IMR-90 (cell line): ENCODE data around the gene EXOC4. TPM values are rescaled to one million over a fixed set of nuclear protein-coding genes. Genes with fewer than 3 reads are reported as not detected.

Source experiments
- ATAC-seq: fragments of 200-7000 bp; cut with Tn5 transposase; 2 replicates; pipeline ENCODE4 v1.9.1; 2020; ENCODE audit warnings: low read depth, mild to moderate bottlenecking, moderate library complexity
- BruUV-seq: library from RNA; stranded (reverse); fragments of 400-500 nt; replicated peaks from 2 replicates; lab custom pipeline; 2021; lab: Mats Ljungman, UMichigan
- CTCF ChIA-PET: fragments of 300-600 bp; formaldehyde crosslinking; extraction: SDS; loops from one replicate; lab custom pipeline; 2021; ENCODE audit warnings: antibody characterized with exemption; lab: Yijun Ruan, JAX
- POLR2A ChIA-PET: fragments of 300-600 bp; sonication (Branson Sonifier 250); formaldehyde crosslinking; loops from one replicate; lab custom pipeline; 2022; ENCODE audit warnings: antibody characterized with exemption; ENCODE audit not compliant: unreplicated experiment; lab: Charles Lee
- DNase-seq: peaks from one replicate; pipeline ENCODE4 v3.0.0; 2013
- H2AFZ ChIP-seq: replicated peaks from 2 replicates; pipeline ENCODE3; 2013; ENCODE audit warnings: low read length, mild to moderate bottlenecking; ENCODE audit not compliant: poor library complexity
- H2AK5ac ChIP-seq: 2 replicates; pipeline ENCODE4 v1.6.1; 2013; ENCODE audit warnings: low read depth, low read length, inconsistent platforms
- H2AK9ac ChIP-seq: replicated peaks from 2 replicates; pipeline ENCODE3; 2013; ENCODE audit warnings: mild to moderate bottlenecking, low read depth, low read length, moderate library complexity; ENCODE audit not compliant: poor library complexity
- H2BK120ac ChIP-seq: 2 replicates; pipeline ENCODE4 v1.6.1; 2013; ENCODE audit warnings: low read depth, low read length, inconsistent platforms
- H2BK15ac ChIP-seq: 3 replicates; pipeline ENCODE4 v1.6.1; 2013; ENCODE audit warnings: low read depth, low read length, inconsistent platforms
- H2BK20ac ChIP-seq: 2 replicates; pipeline ENCODE4 v1.6.1; 2013; ENCODE audit warnings: low read depth, mild to moderate bottlenecking, inconsistent platforms, low read length, moderate library complexity
- H2BK5ac ChIP-seq: 2 replicates; pipeline ENCODE4 v1.6.1; 2013; ENCODE audit warnings: mild to moderate bottlenecking, low read depth, low read length, inconsistent platforms; ENCODE audit not compliant: poor library complexity, severe bottlenecking
- H3K14ac ChIP-seq: replicated peaks from 2 replicates; pipeline ENCODE4 v1.6.1; 2013; ENCODE audit warnings: low read depth, low read length, inconsistent platforms
- H3K18ac ChIP-seq: 2 replicates; pipeline ENCODE4 v1.6.1; 2013; ENCODE audit warnings: low read depth, low read length, control low read depth
- H3K23ac ChIP-seq: 2 replicates; pipeline ENCODE4 v1.6.1; 2013; ENCODE audit warnings: low read depth, low read length, inconsistent platforms
- H3K27ac ChIP-seq: 2 replicates; pipeline ENCODE4 v1.5.1; 2013; ENCODE audit warnings: mild to moderate bottlenecking, control low read depth, low read length; ENCODE audit not compliant: insufficient read depth
- H3K27me3 ChIP-seq: 2 replicates; pipeline ENCODE4 v1.6.1; 2013; ENCODE audit warnings: low read length; ENCODE audit not compliant: control insufficient read depth, insufficient read depth
- H3K36me3 ChIP-seq: 2 replicates; pipeline ENCODE4 v1.6.1; 2013; ENCODE audit warnings: low read length, mixed read lengths; ENCODE audit not compliant: control insufficient read depth, insufficient read depth
- H3K4ac ChIP-seq: 2 replicates; pipeline ENCODE4 v1.6.1; 2013; ENCODE audit warnings: low read depth, low read length, inconsistent platforms
- H3K4me1 ChIP-seq: 2 replicates; pipeline ENCODE4 v1.6.1; 2013; ENCODE audit warnings: low read length, mixed read lengths; ENCODE audit not compliant: control insufficient read depth, insufficient read depth
- H3K4me2 ChIP-seq: 2 replicates; pipeline ENCODE4 v1.6.1; 2013; ENCODE audit warnings: low read depth, mild to moderate bottlenecking, control low read depth, low read length, moderate library complexity
- H3K4me3 ChIP-seq: 2 replicates; pipeline ENCODE4 v1.5.1; 2013; ENCODE audit warnings: low read depth, mild to moderate bottlenecking, control low read depth, low read length, moderate library complexity; ENCODE audit not compliant: insufficient read depth
- H3K56ac ChIP-seq: 2 replicates; pipeline ENCODE4 v1.6.1; 2013; ENCODE audit warnings: low read length, inconsistent platforms; ENCODE audit not compliant: insufficient read depth; ENCODE audit errors: extremely low read depth
- H3K79me1 ChIP-seq, 2 experiments: 2 replicates each; pipeline ENCODE4 v1.6.1; 2013; ENCODE audit warnings: low read length in 2 of 2, inconsistent platforms in 1 of 2, low read depth in 1 of 2
- H3K9ac ChIP-seq: 2 replicates; pipeline ENCODE4 v1.6.1; 2013; ENCODE audit warnings: low read depth, low read length, control low read depth
- H3K9me1 ChIP-seq: 2 replicates; pipeline ENCODE4 v1.6.1; 2013; ENCODE audit warnings: low read length, inconsistent platforms; ENCODE audit not compliant: insufficient read depth
- H3K9me3 ChIP-seq: 2 replicates; pipeline ENCODE4 v1.6.1; 2013; ENCODE audit warnings: low read length; ENCODE audit not compliant: control insufficient read depth, insufficient read depth
- H4K20me1 ChIP-seq: 2 replicates; pipeline ENCODE4 v1.6.1; 2013; ENCODE audit warnings: low read length, inconsistent platforms; ENCODE audit not compliant: insufficient read depth
- H4K5ac ChIP-seq: 2 replicates; pipeline ENCODE4 v1.6.1; 2013; ENCODE audit warnings: mild to moderate bottlenecking, low read depth, low read length, control low read depth
- H4K8ac ChIP-seq, 2 experiments: 2 replicates each; pipeline ENCODE4 v1.6.1; 2013; ENCODE audit warnings: low read depth in 2 of 2, low read length in 2 of 2, control low read depth in 1 of 2, inconsistent platforms in 1 of 2
- H4K91ac ChIP-seq: 2 replicates; pipeline ENCODE4 v1.6.1; 2013; ENCODE audit warnings: low read depth, low read length, inconsistent platforms; ENCODE audit not compliant: insufficient read depth
- BHLHE40 ChIP-seq: fragments of 150-350 bp; IDR thresholded peaks from 2 replicates; pipeline ENCODE4 v1.6.1; 2016; ENCODE audit warnings: mild to moderate bottlenecking, low read depth, low read length
- CEBPB ChIP-seq: IDR thresholded peaks from 2 replicates; pipeline ENCODE4 v1.6.1; 2012; ENCODE audit warnings: low read depth, low read length, improper control_type of control experiment
- CHD1 ChIP-seq: IDR thresholded peaks from 2 replicates; pipeline ENCODE4 v1.6.1; 2012; ENCODE audit warnings: low read depth, low read length, improper control_type of control experiment
- CTCF ChIP-seq: conservative IDR thresholded peaks from 2 replicates; pipeline ENCODE4 v1.5.1; 2012; ENCODE audit warnings: mild to moderate bottlenecking, low read depth, low read length, improper control_type of control experiment
- ELK1 ChIP-seq: fragments of 150-350 bp; IDR thresholded peaks from 2 replicates; pipeline ENCODE4 v1.6.1; 2016; ENCODE audit warnings: low read depth, mild to moderate bottlenecking, low read length, moderate library complexity, borderline replicate concordance
- FOS ChIP-seq: fragments of 150-350 bp; IDR thresholded peaks from 2 replicates; pipeline ENCODE4 v1.6.1; 2016; ENCODE audit warnings: low read depth, low read length
- MAFK ChIP-seq: IDR thresholded peaks from 2 replicates; pipeline ENCODE4 v1.6.1; 2012; ENCODE audit warnings: low read depth, low read length, improper control_type of control experiment
- MAZ ChIP-seq: IDR thresholded peaks from 2 replicates; pipeline ENCODE4 v1.6.1; 2012; ENCODE audit warnings: low read depth, mild to moderate bottlenecking, low read length, improper control_type of control experiment, moderate library complexity, borderline replicate concordance
- MXI1 ChIP-seq: IDR thresholded peaks from 2 replicates; pipeline ENCODE4 v1.6.1; 2012; ENCODE audit warnings: low read depth, mild to moderate bottlenecking, low read length, moderate library complexity, borderline replicate concordance
- NFE2L2 ChIP-seq: fragments of 150-350 bp; IDR thresholded peaks from 2 replicates; pipeline ENCODE4 v1.6.1; 2016; ENCODE audit warnings: low read depth, mild to moderate bottlenecking, low read length
- POLR2A ChIP-seq: IDR thresholded peaks from 2 replicates; pipeline ENCODE4 v1.6.1; 2012; ENCODE audit warnings: mild to moderate bottlenecking, low read depth, low read length
- RAD21 ChIP-seq: IDR thresholded peaks from 2 replicates; pipeline ENCODE4 v1.6.1; 2012; ENCODE audit warnings: low read length, improper control_type of control experiment
- RCOR1 ChIP-seq: IDR thresholded peaks from 2 replicates; pipeline ENCODE4 v1.6.1; 2012; ENCODE audit warnings: mild to moderate bottlenecking, low read length, improper control_type of control experiment; ENCODE audit not compliant: insufficient replicate concordance
- RFX5 ChIP-seq: IDR thresholded peaks from 2 replicates; pipeline ENCODE4 v1.8.0; 2012; ENCODE audit warnings: low read depth, mild to moderate bottlenecking, low read length, moderate library complexity
- SMC3 ChIP-seq: fragments of 150-350 bp; IDR thresholded peaks from 2 replicates; pipeline ENCODE4 v1.6.1; 2016; ENCODE audit warnings: low read depth, mild to moderate bottlenecking, antibody characterized with exemption, low read length, moderate library complexity
- USF2 ChIP-seq: fragments of 150-350 bp; IDR thresholded peaks from 2 replicates; pipeline ENCODE4 v1.6.1; 2017; ENCODE audit warnings: mild to moderate bottlenecking, antibody characterized with exemption, low read length, low read depth
- whole genome bisulfite sequencing, 2 experiments: methylation state at CpG; one replicate each; pipeline versions ENCODE4 v1.1.5 to v1.1.7; 2013; ENCODE audit warnings: missing lambda C conversion rate in 2 of 2; ENCODE audit not compliant: insufficient read length in 1 of 2; ENCODE audit errors: extremely low coverage in 2 of 2; 5-methylcytosine and 5-hydroxymethylcytosine counted together
- dilution Hi-C: fragments of 300-500 bp; cut with HindIII; formaldehyde crosslinking; loops from one replicate; pipeline ENCODE4 v1.14.3; 2018; ENCODE audit warnings: low sequenced_read_pairs; ENCODE audit not compliant: unreplicated experiment
- in situ Hi-C: fragments of 300-500 bp; cut with MboI; formaldehyde crosslinking; loops from 3 replicates; pipeline ENCODE4 v1.14.3; 2019; ENCODE audit warnings: low sequenced_read_pairs, inconsistent platforms, mixed read lengths
- intact Hi-C: fragments of 100-400 bp; cut with micrococcal nuclease; formaldehyde crosslinking; loops from 2 replicates; pipeline ENCODE4 v1.10.0; 2022
- polyA plus RNA-seq, 3 experiments: library from polyadenylated mRNA; depleted of rRNA; stranded (reverse); fragments of >200 nt; gene quantifications; 2 replicates each; pipeline ENCODE4 v1.2.3, GENCODE V29; 2012; ENCODE audit warnings: low replicate concordance in 1 of 3
- total RNA-seq: library from RNA; depleted of rRNA; stranded (reverse); fragments of >200 nt; gene quantifications from 2 replicates; pipeline ENCODE4 v1.2.3, GENCODE V29; 2012

Gene EXOC4
- total and polyA plus RNA-seq, 2 of the 4 experiments (the other 2 are of a cell fraction): 25.4 to 94.6 TPM

GRCh38 chr7:133401225-133401624, 148.3 kb downstream of the EXOC4 start:
- H2BK120ac ChIP-seq: no peak overlapping the region
- H2AFZ ChIP-seq: no peak overlapping the region
- intact Hi-C loops: no loop called here
- no peak overlapping the region for H2AK9ac ChIP-seq
- ChIA-PET POLR2A (no interaction called here), CTCF (interaction anchor here (0.6 to 1.2 kb wide), 4 partner anchors 12 to 603 kb away, joined by 3 to 7 read pairs (median 4); no protein-coding TSS in a partner anchor)
- H3K4me2 ChIP-seq: no peak overlapping the region
- dilution Hi-C loops: no loop called here
- no peaks in the 10 kb centered on the region for H3K27me3 ChIP-seq
- H2BK5ac ChIP-seq: no peak overlapping the region
- no peak overlapping the region for H3K56ac ChIP-seq
- DNase-seq (peak; percentile 11), ATAC-seq (peak; percentile 72)
- no peak overlapping the region for H2AK5ac ChIP-seq
- no peak overlapping the region for H3K9ac ChIP-seq
- H4K5ac ChIP-seq: no peak overlapping the region
- no peak overlapping the region for H3K4me3 ChIP-seq
- H2BK20ac ChIP-seq: no peak overlapping the region
- H3K18ac ChIP-seq: no peak overlapping the region
- H4K91ac ChIP-seq: no peak overlapping the region
- H3K9me3 ChIP-seq: no peaks in the 10 kb centered on the region
- in situ Hi-C loops: no loop called here
- no peaks in the 10 kb centered on the region for H3K4me1 ChIP-seq
- WGBS, 2 experiments: no CpG with 5 or more reads among the region's 1 CpG
- no TSS peak for BruUV-seq
- H3K14ac ChIP-seq: no peak overlapping the region; the same call in 1 of the 2 replicates
- H3K9me1 ChIP-seq: no peaks in the 10 kb centered on the region
- peaks cover 4 to 13% of the 10 kb centered on the region in 2 experiments; a peak in 3 of 4 replicates for H3K79me1 ChIP-seq
- H3K36me3 ChIP-seq: no peaks in the 10 kb centered on the region
- H3K27ac ChIP-seq: no peak overlapping the region
- no peak overlapping the region for H3K23ac ChIP-seq
- H3K4ac ChIP-seq: 0 out of 2 replicates have a peak overlapping the region, but pooled peaks have one; percentile 30
- no peak overlapping the region for H2BK15ac ChIP-seq
- TF ChIP-seq CTCF (no peak), USF2 (no peak), RAD21 (no peak), RFX5 (no peak), MAZ (no peak), MAFK (no peak), MXI1 (no peak), NFE2L2 (no peak), RCOR1 (no peak), CHD1 (no peak), ELK1 (no peak), POLR2A (no peak), BHLHE40 (no peak), SMC3 (no peak), CEBPB (no peak), FOS (no peak)
- no peaks in the 10 kb centered on the region for H4K20me1 ChIP-seq
- no peak overlapping the region for H4K8ac ChIP-seq
